Vagina (tissue), 2 donors: ENCODE results near the gene ATXN1.

Experiments
- POLR2AphosphoS5 ChIP-seq, 2 donors: sonication (generic); formaldehyde crosslinking; IDR thresholded peaks; one replicate each; pipeline ENCODE4 v1.9.0; 2017; ENCODE audit warnings: antibody characterized with exemption in 2 of 2, mild to moderate bottlenecking in 2 of 2, low read depth in 1 of 2; ENCODE audit not compliant: insufficient read depth in 1 of 2
- TF ChIP-seq, protein P1 (sequence below), 3 experiments: fragments of 450-650 bp in 2 of 3; fragments of 200-600 bp in 1 of 3; sonication (generic) in 1 of 3; IDR thresholded peaks; one replicate each; pipeline ENCODE4 v1.5.1; 2017 to 2019; ENCODE audit warnings: antibody characterized with exemption in 3 of 3, mild to moderate bottlenecking in 2 of 3, moderate library complexity in 2 of 3

DNA sequence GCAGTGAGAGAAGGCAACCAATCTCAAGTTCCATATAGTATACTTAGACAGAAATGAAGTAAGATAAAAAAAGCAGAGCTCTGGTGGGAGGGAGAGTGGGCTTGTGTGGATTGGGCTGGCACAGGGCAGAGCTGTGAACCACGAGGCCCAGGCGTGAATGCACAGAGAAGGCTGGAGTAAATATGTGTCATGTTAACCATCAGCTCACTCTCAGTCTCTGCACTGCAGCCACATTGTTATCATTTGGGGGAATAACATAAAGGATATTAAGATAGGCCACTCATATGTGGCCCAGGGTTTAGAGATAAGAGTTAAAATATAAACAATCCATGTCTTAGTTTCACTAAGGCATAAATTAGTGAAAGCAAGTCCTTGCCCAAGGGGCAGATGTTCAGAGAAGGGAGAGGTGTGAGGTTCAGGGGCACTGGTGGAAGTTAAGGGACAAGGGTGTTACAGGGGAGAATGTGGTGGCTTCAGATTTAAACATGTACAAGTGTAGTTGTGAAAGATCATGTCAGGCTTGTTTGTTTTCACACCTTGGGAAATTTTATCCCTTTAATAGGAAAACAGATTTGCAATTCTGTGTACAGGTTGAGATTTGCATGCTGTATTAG is 508.5 kb downstream of the ATXN1 start:
- no peak for TF ChIP-seq POLR2AphosphoS5 (IDR thresholded peaks at IDR 0.05; ENCODE audit: insufficient read depth in 1 of 2, low read depth in 1 of 2)
- TF ChIP-seq, protein P1, sequence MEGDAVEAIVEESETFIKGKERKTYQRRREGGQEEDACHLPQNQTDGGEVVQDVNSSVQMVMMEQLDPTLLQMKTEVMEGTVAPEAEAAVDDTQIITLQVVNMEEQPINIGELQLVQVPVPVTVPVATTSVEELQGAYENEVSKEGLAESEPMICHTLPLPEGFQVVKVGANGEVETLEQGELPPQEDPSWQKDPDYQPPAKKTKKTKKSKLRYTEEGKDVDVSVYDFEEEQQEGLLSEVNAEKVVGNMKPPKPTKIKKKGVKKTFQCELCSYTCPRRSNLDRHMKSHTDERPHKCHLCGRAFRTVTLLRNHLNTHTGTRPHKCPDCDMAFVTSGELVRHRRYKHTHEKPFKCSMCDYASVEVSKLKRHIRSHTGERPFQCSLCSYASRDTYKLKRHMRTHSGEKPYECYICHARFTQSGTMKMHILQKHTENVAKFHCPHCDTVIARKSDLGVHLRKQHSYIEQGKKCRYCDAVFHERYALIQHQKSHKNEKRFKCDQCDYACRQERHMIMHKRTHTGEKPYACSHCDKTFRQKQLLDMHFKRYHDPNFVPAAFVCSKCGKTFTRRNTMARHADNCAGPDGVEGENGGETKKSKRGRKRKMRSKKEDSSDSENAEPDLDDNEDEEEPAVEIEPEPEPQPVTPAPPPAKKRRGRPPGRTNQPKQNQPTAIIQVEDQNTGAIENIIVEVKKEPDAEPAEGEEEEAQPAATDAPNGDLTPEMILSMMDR (IDR thresholded peaks at IDR 0.05) = no peak
